Bronchial epithelial cell (primary cell): Measurements from ENCODE around the gene CSF3R. TPM values are rescaled to one million over a fixed set of nuclear protein-coding genes. Genes with fewer than 3 reads are reported as not detected.
A peak's percentile ranks its signal among the peaks of the same experiment; 100 is the strongest.

Source experiments
- DNase-seq: peaks from one replicate; pipeline ENCODE4 v3.0.0-alpha.2; 2010; ENCODE audit warnings: low read depth
- FAIRE-seq: peaks from 2 replicates; lab custom pipeline; 2011; peaks lifted over from hg19 to GRCh38; lab: Jason Lieb, UNC
- H3K27me3 ChIP-seq: 2 replicates; pipeline ENCODE4 v1.5.1; 2011; ENCODE audit warnings: low read length; ENCODE audit not compliant: control insufficient read depth, insufficient read depth
- H3K36me3 ChIP-seq: 2 replicates; pipeline ENCODE4 v1.5.1; 2011; ENCODE audit warnings: low read length; ENCODE audit not compliant: control insufficient read depth, insufficient read depth
- H3K4me3 ChIP-seq: 2 replicates; pipeline ENCODE4 v1.5.1; 2011; ENCODE audit warnings: mild to moderate bottlenecking, low read depth, low read length, control low read depth
- total RNA-seq: library from RNA; depleted of rRNA; stranded (reverse); fragments of >200 nt; gene quantifications from 2 replicates; pipeline ENCODE4 v1.2.1, GENCODE V29; 2014
- TF ChIP-seq, protein P1 (sequence below): IDR thresholded peaks from 2 replicates; pipeline ENCODE4 v1.5.1; 2011; ENCODE audit warnings: mild to moderate bottlenecking, moderate library complexity, low read length, control low read depth, inconsistent platforms; ENCODE audit not compliant: insufficient read depth, severe bottlenecking

CSF3R gene
- total RNA-seq, 1 donor from 2014 or later: 0.79 TPM

DNA sequence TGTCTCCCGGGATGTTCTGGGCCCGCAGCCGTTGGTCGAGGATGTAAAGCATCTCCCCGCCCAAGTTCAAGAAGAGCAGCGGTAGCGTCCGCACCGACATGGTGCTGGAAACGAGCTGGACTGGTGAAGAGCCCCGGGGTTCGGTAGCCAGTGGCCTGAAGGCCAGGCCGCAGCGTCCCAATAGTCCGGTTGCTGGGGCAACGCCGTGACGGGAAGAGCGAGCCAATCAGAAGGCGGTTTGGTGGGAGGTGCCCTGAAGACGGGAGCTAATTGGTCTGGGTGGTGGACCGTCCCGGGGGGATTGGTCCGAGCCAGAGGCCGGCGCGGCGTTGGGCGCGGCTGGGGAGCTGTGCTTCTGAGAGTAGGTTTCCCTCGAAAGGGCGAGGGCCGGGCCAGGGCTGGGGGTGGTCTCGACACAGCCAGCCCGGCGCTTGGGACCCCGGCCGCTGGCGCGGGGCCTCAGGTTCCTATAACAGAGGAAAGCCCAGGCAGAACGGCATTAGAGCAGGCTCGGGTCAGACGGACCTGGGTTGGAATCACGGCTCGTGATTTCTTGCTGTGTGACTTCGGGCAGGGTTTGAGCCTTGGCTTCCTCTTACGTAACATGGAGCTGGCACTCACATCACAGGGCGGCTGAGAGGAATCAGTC lies 32.3 kb downstream of the CSF3R start, which contains the start of gene OSCP1:
OSCP1 (minus strand) TSS at position 182 of the 649 bp plus-strand sequence; CDS start at position 100, 82 bp downstream.
- Histone ChIP-seq H3K36me3 (peaks cover 3% of the 10 kb centered on the region), H3K27me3 (no peaks in the 10 kb centered on the region), H3K4me3 (peak within 1 kb of the TSS; percentile 60)
- TF ChIP-seq, protein P1, sequence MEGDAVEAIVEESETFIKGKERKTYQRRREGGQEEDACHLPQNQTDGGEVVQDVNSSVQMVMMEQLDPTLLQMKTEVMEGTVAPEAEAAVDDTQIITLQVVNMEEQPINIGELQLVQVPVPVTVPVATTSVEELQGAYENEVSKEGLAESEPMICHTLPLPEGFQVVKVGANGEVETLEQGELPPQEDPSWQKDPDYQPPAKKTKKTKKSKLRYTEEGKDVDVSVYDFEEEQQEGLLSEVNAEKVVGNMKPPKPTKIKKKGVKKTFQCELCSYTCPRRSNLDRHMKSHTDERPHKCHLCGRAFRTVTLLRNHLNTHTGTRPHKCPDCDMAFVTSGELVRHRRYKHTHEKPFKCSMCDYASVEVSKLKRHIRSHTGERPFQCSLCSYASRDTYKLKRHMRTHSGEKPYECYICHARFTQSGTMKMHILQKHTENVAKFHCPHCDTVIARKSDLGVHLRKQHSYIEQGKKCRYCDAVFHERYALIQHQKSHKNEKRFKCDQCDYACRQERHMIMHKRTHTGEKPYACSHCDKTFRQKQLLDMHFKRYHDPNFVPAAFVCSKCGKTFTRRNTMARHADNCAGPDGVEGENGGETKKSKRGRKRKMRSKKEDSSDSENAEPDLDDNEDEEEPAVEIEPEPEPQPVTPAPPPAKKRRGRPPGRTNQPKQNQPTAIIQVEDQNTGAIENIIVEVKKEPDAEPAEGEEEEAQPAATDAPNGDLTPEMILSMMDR: no peak
- peak; percentile 86 for DNase-seq
- peak; percentile 7 for FAIRE-seq

DNA sequence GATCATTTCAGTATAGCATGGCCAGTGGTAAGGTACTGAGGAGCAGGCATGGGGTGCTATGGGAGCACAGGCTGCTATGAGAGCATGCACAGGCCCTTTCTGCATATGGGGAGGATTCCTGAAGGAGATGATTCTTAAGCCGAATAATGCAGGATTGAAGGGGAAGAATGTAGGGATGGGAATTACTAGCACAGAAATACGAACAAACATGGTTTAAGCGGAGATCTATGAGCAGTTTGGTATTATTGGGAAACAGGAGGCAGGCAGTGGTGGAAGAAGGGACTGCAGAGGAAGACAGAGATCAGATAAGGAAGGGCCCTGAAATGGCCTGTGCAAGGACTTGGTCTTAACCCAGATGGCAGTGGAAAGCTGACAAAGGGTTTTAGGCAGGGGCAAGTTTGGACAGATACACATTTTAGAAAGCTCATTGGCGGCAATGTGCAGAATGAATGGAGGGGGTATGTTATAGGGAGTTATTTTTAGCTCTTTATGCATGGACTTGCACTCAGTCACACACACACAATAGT lies 34.1 kb downstream of the CSF3R start:
- H3K4me3 ChIP-seq: no peak overlapping the region

DNA sequence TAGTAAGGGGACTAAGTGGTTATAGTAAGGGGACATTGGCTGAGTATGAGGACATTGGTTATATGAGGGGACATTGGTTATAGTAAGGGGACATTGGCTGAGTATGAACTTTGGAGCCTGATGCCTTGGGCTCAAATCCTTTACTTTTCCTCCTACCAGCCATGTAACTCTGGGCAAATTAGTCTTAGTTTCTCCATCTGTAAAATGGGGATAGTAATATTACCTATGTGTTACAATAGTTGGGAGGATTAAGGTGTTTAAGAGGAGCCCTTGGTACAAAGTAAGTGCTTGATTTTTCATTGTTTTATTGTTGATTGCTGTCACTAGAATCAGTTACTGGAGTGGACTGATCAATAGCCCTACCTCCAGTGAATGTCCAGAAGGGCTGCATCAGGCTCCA lies 35.3 kb downstream of the CSF3R start:
- Histone ChIP-seq H3K36me3 (no peaks in the 10 kb centered on the region), H3K4me3 (no peak overlapping the region), H3K27me3 (no peaks in the 10 kb centered on the region)
- DNase-seq: no peak
- TF ChIP-seq, protein P1: no peak
- no peak for FAIRE-seq

More for the DNA sequence above, 34.1 kb downstream of the CSF3R start:
- peak; percentile 88 for DNase-seq
- TF ChIP-seq, protein P1: no peak
- FAIRE-seq: no peak
- Histone ChIP-seq H3K36me3 (no peaks in the 10 kb centered on the region), H3K27me3 (no peaks in the 10 kb centered on the region)

DNA sequence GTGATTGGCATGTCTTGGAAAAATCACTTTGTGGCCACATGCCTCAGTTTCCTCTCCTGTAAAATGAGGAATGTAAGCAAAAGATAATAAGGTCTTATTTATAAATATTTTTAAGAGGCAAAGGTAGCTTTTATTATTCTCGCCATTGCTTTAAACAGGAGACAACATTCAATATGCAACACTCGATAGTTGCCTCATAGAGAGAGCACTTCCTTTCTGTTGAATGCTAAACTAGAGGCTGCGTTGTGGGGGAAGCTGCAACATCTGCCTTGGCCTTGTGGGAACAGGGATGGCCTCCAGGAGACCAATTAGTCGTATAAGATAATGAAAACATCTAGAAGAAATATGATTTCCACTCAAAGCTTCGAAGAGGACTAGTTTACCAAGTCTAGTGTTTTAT lies 36.0 kb downstream of the CSF3R start:
- no peak overlapping the region for H3K4me3 ChIP-seq
- H3K27me3 ChIP-seq: no peaks in the 10 kb centered on the region
- DNase-seq: no peak
- FAIRE-seq: no peak
- no peaks in the 10 kb centered on the region for H3K36me3 ChIP-seq
- TF ChIP-seq, protein P1: no peak

DNA sequence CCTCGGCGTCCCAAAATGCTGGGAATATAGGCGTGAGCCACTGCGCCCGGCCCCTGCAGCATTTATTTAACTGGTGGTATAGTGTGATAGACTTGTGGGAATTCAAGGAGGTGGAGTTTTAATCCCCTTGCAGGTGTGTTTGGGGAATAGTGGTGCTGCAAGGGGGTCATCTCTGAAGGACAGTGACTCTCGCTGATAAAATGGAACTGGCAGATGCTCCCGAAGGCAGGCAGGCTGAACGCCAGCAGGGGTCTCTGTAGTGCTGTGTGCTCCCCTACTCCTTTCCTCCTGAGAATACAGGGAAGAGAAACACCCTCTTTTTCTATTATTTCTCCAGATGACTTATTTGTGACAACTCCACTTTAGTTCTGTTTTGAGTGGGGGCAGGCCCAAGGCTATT lies 36.4 kb downstream of the CSF3R start:
- FAIRE-seq: no peak
- TF ChIP-seq, protein P1: peak; percentile 19
- Histone ChIP-seq H3K27me3 (no peaks in the 10 kb centered on the region), H3K4me3 (no peak overlapping the region), H3K36me3 (no peaks in the 10 kb centered on the region)
- DNase-seq: no peak
